Activated CD8-positive, alpha-beta memory T cell treated with anti-CD3 and anti-CD28 coated beads for 4 hours (primary cell): ENCODE results near the gene GPR18.

Experiments
- DNase-seq, 2 donors: peaks; one replicate each; pipeline ENCODE4 v3.0.0-alpha.2; 2020; ENCODE audit warnings: low read depth in 2 of 2

The GPR18 gene

GRCh38 chr13:99290894-99291293 is 32.7 kb upstream of the GPR18 start:
- DNase-seq = no peak

- peak in 1 of 2 donors; percentile 15 for DNase-seq
Observed at GRCh38 chr13:99289674-99290337, 31.6 kb upstream of the GPR18 start.

GRCh38 chr13:99289271-99289670 is 31.1 kb upstream of the GPR18 start:
- DNase-seq = no peak

GRCh38 chr13:99288089-99288488 is 29.9 kb upstream of the GPR18 start:
- no peak for DNase-seq

GRCh38 chr13:99287551-99287950 is 29.4 kb upstream of the GPR18 start:
- DNase-seq = no peak

- no peak for DNase-seq
Observed at GRCh38 chr13:99285432-99286182, 27.4 kb upstream of the GPR18 start.

GRCh38 chr13:99282264-99283231 is 24.4 kb upstream of the GPR18 start:
- DNase-seq = no peak

GRCh38 chr13:99281811-99282263 is 23.7 kb upstream of the GPR18 start:
- DNase-seq = no peak

GRCh38 chr13:99280166-99280565 is 22.0 kb upstream of the GPR18 start:
- DNase-seq = no peak

- no peak for DNase-seq
Observed at GRCh38 chr13:99279637-99280036, 21.5 kb upstream of the GPR18 start.

GRCh38 chr13:99278843-99279242 is 20.7 kb upstream of the GPR18 start:
- no peak for DNase-seq

GRCh38 chr13:99278200-99278599 is 20.0 kb upstream of the GPR18 start:
- no peak for DNase-seq

- no peak for DNase-seq
Observed at GRCh38 chr13:99277629-99278028, 19.4 kb upstream of the GPR18 start.

- no peak for DNase-seq
Observed at GRCh38 chr13:99276706-99277105, 18.5 kb upstream of the GPR18 start.

- peak in 1 of 2 donors; percentile 16 for DNase-seq
Observed at GRCh38 chr13:99275093-99275469, 16.9 kb upstream of the GPR18 start.

GRCh38 chr13:99273128-99273527 is 14.9 kb upstream of the GPR18 start:
- DNase-seq = no peak

- DNase-seq = no peak
Observed at GRCh38 chr13:99272481-99272880, 14.3 kb upstream of the GPR18 start.

GRCh38 chr13:99271249-99271648 is 13.1 kb upstream of the GPR18 start:
- no peak for DNase-seq

- DNase-seq = no peak
Observed at GRCh38 chr13:99270518-99270917, 12.3 kb upstream of the GPR18 start.

GRCh38 chr13:99269627-99270241 is 11.6 kb upstream of the GPR18 start:
- DNase-seq = peak in 1 of 2 donors; percentile 20

GRCh38 chr13:99268822-99269221 is 10.6 kb upstream of the GPR18 start:
- DNase-seq = no peak

GRCh38 chr13:99267927-99268326 is 9.7 kb upstream of the GPR18 start:
- no peak for DNase-seq
